Duodenal mucosa (tissue), 2 donors: ENCODE measurements around the gene ZDHHC8.

Experiments
- H3K27ac ChIP-seq: one replicate; pipeline ENCODE4 v1.7.0; 2013; ENCODE audit warnings: low read depth, low read length
- H3K27me3 ChIP-seq, 2 donors: one replicate each; pipeline ENCODE4 v1.7.0; 2013; ENCODE audit warnings: low read length in 2 of 2, control low read depth in 1 of 2; ENCODE audit not compliant: insufficient read depth in 2 of 2, control insufficient read depth in 1 of 2
- H3K36me3 ChIP-seq, 2 donors: one replicate each; pipeline ENCODE4 v1.7.0; 2013; ENCODE audit warnings: low read length in 2 of 2, control low read depth in 1 of 2; ENCODE audit not compliant: insufficient read depth in 2 of 2, control insufficient read depth in 1 of 2
- H3K4me1 ChIP-seq, 2 donors: one replicate each; pipeline ENCODE4 v1.7.0; 2013; ENCODE audit warnings: low read length in 2 of 2, control low read depth in 1 of 2; ENCODE audit not compliant: insufficient read depth in 2 of 2, control insufficient read depth in 1 of 2
- H3K4me3 ChIP-seq, 2 donors: one replicate each; pipeline ENCODE4 v1.7.0; 2013; ENCODE audit warnings: low read length in 2 of 2, low read depth in 1 of 2
- H3K9ac ChIP-seq, 2 donors: one replicate each; pipeline ENCODE4 v1.7.0; 2013; ENCODE audit warnings: low read length in 2 of 2, low read depth in 1 of 2
- H3K9me3 ChIP-seq, 2 donors: one replicate each; pipeline ENCODE4 v1.7.0; 2013; ENCODE audit warnings: low read length in 2 of 2, control low read depth in 1 of 2; ENCODE audit not compliant: control insufficient read depth in 1 of 2

ZDHHC8 gene

DNA sequence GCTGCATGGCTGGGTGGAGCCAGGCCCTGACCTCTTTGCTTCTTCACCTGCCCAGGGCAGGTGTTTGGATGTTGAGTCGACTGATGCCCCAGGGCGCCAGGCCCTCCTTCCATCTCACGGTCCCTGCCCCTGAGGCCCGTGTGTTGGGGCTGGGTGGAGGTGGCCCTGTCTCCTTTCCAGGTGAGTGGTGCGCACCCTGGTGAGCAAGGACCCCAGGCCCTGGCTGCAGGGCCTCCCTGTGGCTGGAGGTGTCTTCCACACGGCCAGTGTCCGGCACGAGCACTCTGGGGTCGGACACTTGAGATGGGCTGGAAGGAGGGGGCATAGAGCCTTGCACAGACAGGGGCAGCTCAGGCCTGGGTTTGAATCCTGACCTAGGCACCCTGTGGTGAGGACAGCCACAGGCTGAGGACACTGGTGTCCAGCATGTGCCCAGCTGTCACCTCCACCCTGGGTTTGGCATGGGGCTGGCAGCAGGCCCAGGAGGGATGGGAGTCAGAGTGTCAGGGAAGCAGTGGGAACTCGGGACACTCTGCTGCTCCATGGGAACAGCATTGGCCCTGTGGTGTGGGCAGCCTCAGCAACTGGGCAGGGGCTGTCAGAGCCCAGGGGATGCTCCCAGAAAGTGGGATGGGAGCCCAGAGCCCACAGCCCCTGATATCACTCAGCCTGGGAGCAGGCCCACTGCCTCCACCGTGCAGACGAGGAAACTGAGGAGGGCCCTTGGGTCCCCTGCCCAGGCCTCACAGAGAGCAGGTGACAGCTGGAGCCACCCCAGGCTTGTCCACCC is 56.4 kb downstream of the ZDHHC8 start:
- H3K27me3 ChIP-seq, result no peaks in the 10 kb centered on the region

DNA sequence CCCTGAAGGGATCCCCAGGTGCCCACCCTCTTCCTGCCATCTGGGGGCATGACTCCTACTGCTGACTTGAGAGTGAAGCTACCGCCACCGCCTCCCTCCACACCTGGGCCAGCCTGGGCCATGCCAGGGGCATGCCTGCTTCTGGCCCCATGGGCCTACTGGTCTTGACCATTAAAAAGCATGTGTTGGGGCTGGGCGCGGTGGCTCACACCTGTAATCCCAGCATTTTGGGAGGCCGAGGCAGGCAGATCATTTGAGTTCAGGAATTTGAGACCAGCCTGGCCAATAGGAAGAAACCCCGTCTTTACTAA is 56.9 kb downstream of the ZDHHC8 start:
- H3K4me1 ChIP-seq, result no peaks in the 10 kb centered on the region
- H3K36me3 ChIP-seq, result no peaks in the 10 kb centered on the region
- H3K9me3 ChIP-seq, result no peaks in the 10 kb centered on the region
- no peak overlapping the region for H3K9ac ChIP-seq
- H3K27ac ChIP-seq, result no peak overlapping the region
- no peak overlapping the region for H3K4me3 ChIP-seq
- no peaks in the 10 kb centered on the region for H3K27me3 ChIP-seq

More for the DNA sequence above, 56.4 kb downstream of the ZDHHC8 start:
- Histone ChIP-seq H3K27ac (no peak overlapping the region), H3K9ac (no peak overlapping the region), H3K9me3 (no peaks in the 10 kb centered on the region), H3K4me3 (no peak overlapping the region), H3K4me1 (no peaks in the 10 kb centered on the region), H3K36me3 (no peaks in the 10 kb centered on the region)

DNA sequence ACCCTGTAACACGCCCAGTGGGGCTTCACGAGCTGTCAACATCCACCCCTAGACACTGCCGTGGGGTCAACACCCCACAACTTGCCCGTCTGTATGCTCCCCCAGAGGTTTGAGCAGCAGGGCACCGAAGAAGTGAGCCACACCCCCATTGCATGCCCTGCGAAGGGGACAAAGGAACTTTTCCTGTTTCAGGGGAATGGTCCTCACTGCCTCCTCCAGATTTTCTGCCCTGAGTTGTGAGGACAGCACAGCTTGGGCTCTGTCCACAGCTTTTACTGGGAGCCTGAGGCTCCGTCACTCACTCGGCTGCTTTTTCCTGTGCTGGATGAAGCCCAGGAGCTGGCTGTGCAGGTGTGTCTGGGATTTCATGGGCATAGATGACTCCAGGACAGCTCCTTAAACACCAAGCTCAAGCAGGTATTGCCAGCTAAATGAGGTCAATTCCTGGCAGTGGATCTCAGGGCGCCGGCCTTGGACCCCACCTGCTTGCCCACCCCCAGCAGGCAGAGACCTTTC is 59.5 kb downstream of the ZDHHC8 start:
- H3K27ac ChIP-seq, result no peak overlapping the region
- H3K4me1 ChIP-seq, result no peaks in the 10 kb centered on the region
- no peaks in the 10 kb centered on the region for H3K9me3 ChIP-seq
- no peak overlapping the region for H3K9ac ChIP-seq
- H3K4me3 ChIP-seq, result no peak overlapping the region
- H3K36me3 ChIP-seq, result no peaks in the 10 kb centered on the region
- H3K27me3 ChIP-seq, result no peaks in the 10 kb centered on the region

DNA sequence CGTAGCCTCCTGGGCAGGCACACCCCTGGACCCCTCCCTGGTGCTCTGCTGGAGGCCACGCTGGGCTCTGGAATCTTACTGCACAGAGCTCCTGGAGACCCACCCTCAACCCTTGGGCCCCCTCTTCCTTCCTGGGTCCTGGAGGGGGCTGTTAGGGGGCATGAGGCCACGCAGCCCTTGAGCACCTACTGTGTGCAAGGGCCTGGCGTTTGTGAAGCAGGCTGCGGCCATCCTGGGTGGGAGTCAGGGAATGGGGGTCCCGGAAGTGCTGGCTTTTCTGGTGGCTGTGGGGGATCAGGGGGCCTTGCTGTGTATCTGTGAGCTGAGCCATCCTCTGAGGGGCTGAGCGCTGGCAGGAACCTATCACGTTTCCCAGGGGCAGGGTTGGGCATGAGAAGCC is 60.2 kb downstream of the ZDHHC8 start:
- Histone ChIP-seq H3K27ac (no peak overlapping the region), H3K9ac (no peak overlapping the region), H3K27me3 (no peaks in the 10 kb centered on the region), H3K36me3 (no peaks in the 10 kb centered on the region), H3K9me3 (no peaks in the 10 kb centered on the region), H3K4me3 (no peak overlapping the region), H3K4me1 (no peaks in the 10 kb centered on the region)

DNA sequence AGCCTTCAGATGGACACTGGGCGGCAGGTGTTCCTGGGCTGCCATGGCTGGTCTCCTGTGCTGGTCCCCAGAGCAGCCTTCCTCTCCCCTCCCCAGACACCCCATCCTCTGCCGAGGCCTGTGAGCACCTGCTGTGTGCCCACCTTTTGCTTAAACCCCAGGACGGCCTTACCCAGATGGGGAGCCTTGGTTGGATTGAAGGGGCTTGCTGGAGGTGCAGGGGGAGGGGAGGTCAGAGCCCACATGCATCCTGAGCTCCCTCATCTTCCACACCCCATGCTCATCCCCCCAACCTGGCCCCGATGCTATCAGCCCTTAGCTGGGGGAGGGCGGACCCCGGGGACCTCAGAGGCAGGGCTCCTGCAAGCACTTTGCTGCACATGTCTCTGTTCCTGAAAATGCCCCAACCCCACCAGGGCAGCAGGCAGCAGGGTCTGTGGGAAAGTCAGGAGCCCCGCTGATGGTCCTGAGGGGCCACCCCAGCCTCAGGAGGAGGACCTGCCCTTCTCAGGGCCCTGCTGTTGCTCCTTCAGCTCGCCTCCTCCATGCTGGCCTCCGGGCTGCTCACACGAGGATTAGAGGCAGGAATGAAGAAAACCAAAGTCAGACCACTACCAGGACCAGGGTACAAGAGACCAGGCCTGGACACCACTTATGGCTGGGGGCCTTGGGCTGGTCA is 60.8 kb downstream of the ZDHHC8 start:
- H3K4me1 ChIP-seq, result no peaks in the 10 kb centered on the region
- H3K36me3 ChIP-seq, result no peaks in the 10 kb centered on the region
- no peak overlapping the region for H3K27ac ChIP-seq
- H3K4me3 ChIP-seq, result no peak overlapping the region
- no peak overlapping the region for H3K9ac ChIP-seq
- H3K27me3 ChIP-seq, result no peaks in the 10 kb centered on the region
- H3K9me3 ChIP-seq, result no peaks in the 10 kb centered on the region

DNA sequence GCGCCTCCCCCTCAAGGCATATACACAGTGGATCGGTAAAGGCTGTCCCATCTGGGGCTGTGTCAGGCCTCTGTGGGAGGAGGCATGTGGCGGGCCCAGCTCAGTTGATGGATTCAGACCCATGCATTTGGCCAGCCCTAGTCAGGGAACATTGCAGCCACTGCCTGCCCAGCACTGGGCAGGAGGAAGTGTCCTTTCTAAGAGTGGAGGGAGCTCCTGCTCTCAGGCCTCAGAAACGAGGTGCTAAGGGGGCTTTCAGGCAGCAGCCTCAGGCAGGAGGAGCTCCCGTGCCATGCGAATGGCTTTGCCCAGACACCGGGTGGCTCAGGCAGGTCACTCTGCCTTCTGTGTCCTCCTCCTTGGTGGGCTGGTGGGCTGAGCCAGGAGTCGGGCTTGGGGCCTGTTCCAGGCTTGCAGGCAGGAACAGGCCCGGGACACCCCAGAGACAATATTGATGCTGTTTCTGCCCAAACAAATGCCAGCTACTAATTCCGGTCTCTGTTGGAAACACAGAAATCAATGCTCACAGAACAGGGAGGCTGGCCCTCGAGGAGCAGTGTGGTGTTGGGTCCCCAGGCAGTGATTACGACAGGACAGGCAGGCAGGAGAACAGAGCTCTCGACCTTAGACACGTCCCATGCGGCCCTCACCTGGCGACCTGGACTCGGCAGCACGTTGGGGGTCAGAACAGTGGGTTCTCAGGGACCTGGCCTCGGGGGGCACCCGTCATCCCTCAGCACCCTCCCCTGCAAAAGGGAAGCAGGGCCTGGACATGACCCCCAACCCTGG is 61.6 kb downstream of the ZDHHC8 start:
- H3K27ac ChIP-seq, result no peak overlapping the region
- no peaks in the 10 kb centered on the region for H3K4me1 ChIP-seq
- H3K9me3 ChIP-seq, result no peaks in the 10 kb centered on the region
- no peak overlapping the region for H3K4me3 ChIP-seq
- no peaks in the 10 kb centered on the region for H3K36me3 ChIP-seq
- no peaks in the 10 kb centered on the region for H3K27me3 ChIP-seq
- H3K9ac ChIP-seq, result no peak overlapping the region

DNA sequence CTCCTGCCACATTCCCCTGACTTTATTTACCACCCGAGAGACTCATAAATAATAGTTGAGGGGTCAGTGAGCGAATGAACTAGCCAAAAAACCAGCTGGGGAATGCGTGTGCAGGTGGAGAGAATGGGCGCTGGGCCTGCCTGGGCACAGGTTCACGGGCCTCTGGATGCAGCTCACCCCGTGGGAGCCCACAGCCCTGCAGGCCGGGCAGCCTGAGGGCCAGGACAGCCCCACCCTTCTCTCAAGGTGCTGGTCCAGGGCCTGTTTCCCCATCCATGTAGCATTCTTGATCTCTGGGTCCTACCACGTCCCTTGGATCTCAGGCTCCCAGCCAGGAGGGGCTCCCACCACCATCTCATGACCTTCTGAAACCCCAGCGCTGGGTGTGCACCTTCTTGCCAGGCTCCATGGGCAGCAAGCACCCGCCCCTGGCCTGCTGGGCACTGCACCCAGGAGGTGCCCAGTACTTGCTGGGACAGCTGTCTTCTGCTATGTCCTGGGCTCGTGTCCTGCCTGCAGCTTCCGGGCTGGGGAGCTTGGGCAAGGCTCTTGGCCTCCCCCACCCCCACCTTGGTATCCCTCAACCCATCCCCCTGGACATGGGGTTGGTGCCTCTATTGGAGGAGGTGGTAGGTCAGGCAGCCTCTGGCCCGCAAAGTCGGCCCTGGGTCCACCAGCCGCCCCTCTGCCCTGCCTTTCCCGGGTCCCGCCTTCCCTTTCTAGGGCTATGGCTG is 62.3 kb downstream of the ZDHHC8 start:
- Histone ChIP-seq H3K27ac (no peak overlapping the region), H3K27me3 (no peaks in the 10 kb centered on the region), H3K36me3 (no peaks in the 10 kb centered on the region), H3K9ac (no peak overlapping the region), H3K4me3 (no peak overlapping the region), H3K4me1 (no peaks in the 10 kb centered on the region), H3K9me3 (no peaks in the 10 kb centered on the region)

DNA sequence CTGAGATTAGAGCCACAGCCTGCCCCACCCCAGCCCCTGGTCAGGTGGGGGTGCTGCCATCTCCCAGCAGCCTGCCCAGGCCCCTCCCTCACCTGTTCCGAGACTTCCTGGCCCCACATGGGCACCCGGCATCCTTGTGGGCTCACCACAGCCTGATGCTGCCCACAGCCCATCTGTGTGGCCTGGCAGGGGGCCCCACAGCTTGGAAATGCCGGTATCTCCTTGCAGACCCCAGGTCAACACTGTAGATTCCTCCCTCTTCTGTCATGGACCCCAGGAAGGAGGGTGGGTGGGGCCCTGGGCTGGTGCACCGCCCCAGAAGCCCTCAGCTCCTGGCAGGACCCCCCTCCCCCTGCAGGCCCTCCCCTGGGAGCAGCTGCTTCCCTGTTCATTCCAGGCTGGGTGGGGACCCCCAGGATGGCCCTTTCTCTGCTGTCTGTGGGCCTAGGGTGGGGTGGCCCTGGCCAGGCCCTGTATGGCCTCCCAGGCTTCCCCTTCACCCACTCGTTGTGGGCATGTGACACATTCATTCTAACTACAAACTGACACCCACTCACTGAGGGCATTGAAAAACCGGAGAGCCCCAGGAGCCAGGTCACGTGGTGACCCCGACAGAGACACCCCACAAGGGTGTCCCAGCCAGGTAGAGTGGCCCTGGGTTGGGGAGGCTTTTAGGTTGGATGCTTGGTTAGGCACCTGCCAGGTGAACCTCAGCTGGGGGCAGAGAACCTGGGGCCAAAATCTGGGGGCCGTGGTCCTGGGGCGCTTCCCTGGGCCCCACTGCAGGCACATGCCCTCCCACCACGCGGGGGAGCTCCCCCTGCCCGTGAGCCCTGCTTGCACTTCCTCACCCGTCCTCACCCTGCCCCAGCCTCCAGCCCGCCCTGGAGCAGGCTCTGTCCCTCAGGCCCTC is 63.3 kb downstream of the ZDHHC8 start:
- no peak overlapping the region for H3K27ac ChIP-seq
- H3K9me3 ChIP-seq, result no peaks in the 10 kb centered on the region
- H3K4me3 ChIP-seq, result no peak overlapping the region
- no peak overlapping the region for H3K9ac ChIP-seq
- H3K27me3 ChIP-seq, result no peaks in the 10 kb centered on the region
- peaks cover 0 to 2% of the 10 kb centered on the region in 2 donors for H3K4me1 ChIP-seq
- H3K36me3 ChIP-seq, result no peaks in the 10 kb centered on the region

DNA sequence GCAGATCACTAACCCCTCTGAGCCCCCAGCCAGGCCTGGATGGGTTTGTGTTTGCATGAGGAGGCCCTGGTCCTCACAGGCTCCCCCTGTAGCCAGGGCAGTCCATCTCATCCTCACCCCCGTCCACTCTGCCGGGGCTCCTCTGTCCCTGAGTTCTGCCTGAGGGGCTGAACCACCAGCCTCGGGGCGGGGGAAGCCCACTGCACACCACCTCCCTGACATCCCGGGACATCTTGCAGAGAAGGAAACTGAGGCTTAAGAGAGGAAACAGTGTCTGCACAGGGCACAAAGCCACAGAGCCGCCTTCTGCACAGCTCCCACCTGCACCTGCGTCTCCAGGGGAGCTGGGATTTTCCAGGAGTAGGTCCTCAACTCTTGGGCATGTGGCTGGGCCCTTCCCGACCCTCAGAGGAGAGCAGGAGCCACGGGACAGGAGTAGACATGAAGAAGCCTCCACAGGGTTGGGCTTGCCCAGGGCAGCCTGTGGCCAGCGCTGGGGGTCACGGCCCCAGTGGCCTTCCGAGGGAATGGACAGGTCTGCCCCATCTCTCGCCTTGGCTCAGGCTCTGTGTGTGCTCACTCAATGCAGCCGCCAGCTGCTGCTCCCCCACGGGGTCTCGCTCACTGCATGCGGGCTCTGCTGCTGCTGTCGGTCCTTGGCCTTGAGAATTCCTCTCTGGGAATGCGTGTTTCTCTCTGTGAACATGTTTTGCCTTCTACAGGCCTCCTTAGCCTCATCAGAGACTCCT is 64.7 kb downstream of the ZDHHC8 start:
- no peak overlapping the region for H3K9ac ChIP-seq
- no peaks in the 10 kb centered on the region for H3K9me3 ChIP-seq
- H3K4me3 ChIP-seq, result no peak overlapping the region
- H3K4me1 ChIP-seq, result peaks cover 7 to 12% of the 10 kb centered on the region in 2 donors
- H3K27ac ChIP-seq, result no peak overlapping the region
- no peaks in the 10 kb centered on the region for H3K27me3 ChIP-seq
- H3K36me3 ChIP-seq, result no peaks in the 10 kb centered on the region
